Neutrophil (primary cell): Measurements from ENCODE around the gene TRIAP1.

Experiments
- H3K27ac ChIP-seq: fragments of 200-600 bp; sonication (generic); 2 replicates; pipeline ENCODE4 v1.5.1; 2016; ENCODE audit warnings: mild to moderate bottlenecking, moderate library complexity
- H3K27me3 ChIP-seq: fragments of 200-600 bp; sonication (generic); 2 replicates; pipeline ENCODE4 v1.6.0; 2016; ENCODE audit warnings: mild to moderate bottlenecking
- H3K36me3 ChIP-seq: fragments of 200-600 bp; sonication (generic); 2 replicates; pipeline ENCODE4 v1.5.1; 2017
- H3K4me1 ChIP-seq, 2 experiments: fragments of 200-600 bp in 1 of 2; sonication (generic) in 1 of 2; 1 replicate in 1 of 2; 2 replicates in 1 of 2; pipeline versions ENCODE4 v1.5.1 to v1.6.1; 2013 to 2016; ENCODE audit warnings: low read depth in 1 of 2, low read length in 1 of 2, mild to moderate bottlenecking in 1 of 2, moderate library complexity in 1 of 2; ENCODE audit not compliant: control insufficient read depth in 1 of 2, insufficient read depth in 1 of 2
- H3K4me3 ChIP-seq, 2 experiments: fragments of 200-600 bp in 1 of 2; sonication (generic) in 1 of 2; 1 replicate in 1 of 2; 2 replicates in 1 of 2; pipeline ENCODE4 v1.5.1; 2013 to 2016; ENCODE audit warnings: low read depth in 1 of 2, low read length in 1 of 2, mild to moderate bottlenecking in 1 of 2, moderate library complexity in 1 of 2
- H3K9me3 ChIP-seq: fragments of 200-600 bp; sonication (generic); 2 replicates; pipeline ENCODE4 v1.5.1; 2016
- TF ChIP-seq, protein P1 (sequence below): fragments of 200-600 bp; sonication (generic); IDR thresholded peaks from 2 replicates; pipeline ENCODE4 v1.5.1; 2016; ENCODE audit warnings: antibody characterized with exemption

TRIAP1 gene

DNA sequence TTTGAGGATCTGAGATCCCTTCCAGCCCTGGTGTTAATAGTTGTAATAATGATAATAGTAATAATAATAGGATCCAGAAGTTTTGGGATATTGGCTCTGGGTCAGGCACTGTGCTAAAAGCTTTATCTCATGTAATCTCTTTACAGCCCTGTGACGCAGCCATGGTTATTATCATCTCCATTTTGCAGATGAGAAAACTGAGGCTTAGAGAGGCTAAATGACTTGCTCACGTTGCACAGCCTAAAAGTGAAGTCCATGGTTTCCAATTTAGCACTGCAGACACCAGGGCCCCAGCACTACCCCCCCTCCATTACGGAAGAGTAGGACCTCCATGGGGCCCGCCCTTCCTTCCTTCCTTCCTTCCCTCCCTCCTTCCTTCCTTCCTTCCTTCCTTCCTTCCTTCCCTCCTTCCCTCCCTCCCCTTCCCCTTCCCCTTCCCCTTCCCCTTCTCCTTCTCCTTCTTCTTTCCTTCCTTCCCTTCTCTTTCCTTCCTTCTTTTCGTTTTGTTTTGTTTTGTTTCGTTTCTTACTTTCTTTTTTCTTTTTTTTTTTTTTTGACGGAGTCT, 23.2 kb downstream of the TRIAP1 start:
- no peak overlapping the region for H3K27ac ChIP-seq
- H3K9me3 ChIP-seq: no peaks in the 10 kb centered on the region
- H3K27me3 ChIP-seq: peaks cover 12% of the 10 kb centered on the region
- no peak overlapping the region for H3K4me3 ChIP-seq
- H3K4me1 ChIP-seq: no peaks in the 10 kb centered on the region
- no peaks in the 10 kb centered on the region for H3K36me3 ChIP-seq
- TF ChIP-seq, protein P1, sequence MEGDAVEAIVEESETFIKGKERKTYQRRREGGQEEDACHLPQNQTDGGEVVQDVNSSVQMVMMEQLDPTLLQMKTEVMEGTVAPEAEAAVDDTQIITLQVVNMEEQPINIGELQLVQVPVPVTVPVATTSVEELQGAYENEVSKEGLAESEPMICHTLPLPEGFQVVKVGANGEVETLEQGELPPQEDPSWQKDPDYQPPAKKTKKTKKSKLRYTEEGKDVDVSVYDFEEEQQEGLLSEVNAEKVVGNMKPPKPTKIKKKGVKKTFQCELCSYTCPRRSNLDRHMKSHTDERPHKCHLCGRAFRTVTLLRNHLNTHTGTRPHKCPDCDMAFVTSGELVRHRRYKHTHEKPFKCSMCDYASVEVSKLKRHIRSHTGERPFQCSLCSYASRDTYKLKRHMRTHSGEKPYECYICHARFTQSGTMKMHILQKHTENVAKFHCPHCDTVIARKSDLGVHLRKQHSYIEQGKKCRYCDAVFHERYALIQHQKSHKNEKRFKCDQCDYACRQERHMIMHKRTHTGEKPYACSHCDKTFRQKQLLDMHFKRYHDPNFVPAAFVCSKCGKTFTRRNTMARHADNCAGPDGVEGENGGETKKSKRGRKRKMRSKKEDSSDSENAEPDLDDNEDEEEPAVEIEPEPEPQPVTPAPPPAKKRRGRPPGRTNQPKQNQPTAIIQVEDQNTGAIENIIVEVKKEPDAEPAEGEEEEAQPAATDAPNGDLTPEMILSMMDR: no peak

DNA sequence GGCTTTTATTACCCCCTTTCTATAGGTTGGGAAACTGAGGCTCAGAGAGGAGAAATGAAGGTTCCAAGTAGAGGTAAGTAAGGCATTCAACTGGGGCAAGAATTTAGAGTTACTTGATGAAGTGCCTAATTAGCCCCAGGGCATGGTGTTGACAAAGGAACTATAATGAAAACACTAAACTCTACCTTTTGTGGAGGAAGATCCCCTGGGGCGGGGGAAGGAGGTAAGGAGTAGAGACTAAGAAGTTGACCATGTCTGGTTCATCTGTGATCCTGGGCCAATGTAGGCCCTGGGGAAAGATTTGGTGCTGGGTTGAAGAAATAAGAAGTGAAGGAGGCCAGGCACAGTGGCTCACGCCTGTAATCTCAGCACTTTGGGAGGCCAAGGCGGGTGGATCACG, 24.5 kb downstream of the TRIAP1 start:
- Histone ChIP-seq H3K9me3 (no peaks in the 10 kb centered on the region), H3K4me3 (no peak overlapping the region), H3K4me1 (no peaks in the 10 kb centered on the region), H3K27ac (no peak overlapping the region), H3K27me3 (no peaks in the 10 kb centered on the region), H3K36me3 (no peaks in the 10 kb centered on the region)
- TF ChIP-seq, protein P1: no peak

DNA sequence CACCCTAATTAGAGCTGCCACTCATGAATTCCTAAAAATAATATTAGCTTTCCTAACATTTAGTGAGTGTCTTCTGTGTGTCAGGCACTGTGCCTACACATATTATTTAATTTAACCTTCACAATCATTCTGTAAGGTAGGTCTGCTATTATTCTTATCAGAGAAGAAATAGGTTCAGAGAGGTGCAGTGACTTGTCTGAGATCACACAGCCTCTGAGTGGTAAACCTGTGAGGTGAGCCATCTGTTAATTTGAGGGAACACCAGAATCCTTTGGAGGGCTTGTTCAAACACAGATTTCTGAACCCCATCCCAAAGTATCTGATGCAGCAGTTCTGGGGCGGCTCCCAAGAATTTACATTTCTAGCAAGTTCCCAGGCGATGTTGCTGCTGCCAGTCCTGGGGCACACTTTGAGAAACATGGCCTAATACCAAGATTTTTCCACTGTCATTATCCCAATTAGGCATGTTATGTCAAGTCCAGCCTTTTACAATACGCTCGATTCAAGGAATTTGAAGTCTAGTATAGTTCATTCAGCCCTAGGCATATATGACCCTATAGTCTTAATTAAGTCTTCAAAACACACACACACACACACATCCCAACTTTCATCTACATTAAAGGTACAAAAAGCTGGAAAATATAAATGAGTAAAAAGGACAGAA, 28.1 kb downstream of the TRIAP1 start:
- TF ChIP-seq, protein P1: no peak
- no peak overlapping the region for H3K27ac ChIP-seq
- H3K36me3 ChIP-seq: no peaks in the 10 kb centered on the region

DNA sequence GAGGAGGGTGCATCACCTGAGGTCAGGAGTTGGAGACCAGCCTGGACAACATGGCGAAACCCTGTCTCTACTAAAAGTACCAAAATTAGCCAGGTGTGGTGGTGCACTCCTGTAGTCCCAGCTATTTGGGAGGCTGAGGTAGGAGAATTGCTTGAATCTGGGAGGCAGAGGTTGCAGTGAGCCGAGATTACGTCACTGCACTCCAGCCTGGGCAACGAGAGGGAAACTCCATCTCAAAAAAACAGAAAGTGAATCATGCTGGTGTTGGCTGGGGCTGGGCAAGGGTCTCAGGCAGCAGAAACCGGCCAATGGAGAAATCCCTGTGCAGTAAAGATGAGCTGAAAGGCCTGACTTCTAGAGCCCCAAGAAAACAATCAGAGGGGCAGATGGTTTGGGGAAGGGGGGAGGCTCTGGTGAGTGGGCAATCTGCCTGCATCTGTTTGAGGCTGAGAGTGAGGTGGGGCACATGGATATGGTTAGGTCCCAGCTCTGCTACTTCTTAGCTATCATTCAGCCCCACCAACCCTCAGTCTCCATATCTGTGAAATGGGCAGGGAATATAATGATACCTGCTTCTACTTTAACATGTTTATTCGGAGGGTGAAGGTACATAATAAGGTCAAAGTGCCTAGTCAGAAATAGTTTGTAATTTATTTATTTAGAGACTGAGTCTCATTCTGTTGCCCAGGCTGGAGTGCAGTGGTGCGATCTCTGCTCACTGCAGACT, 29.5 kb downstream of the TRIAP1 start:
- TF ChIP-seq, protein P1: no peak
- H3K4me3 ChIP-seq: no peak overlapping the region
- no peaks in the 10 kb centered on the region for H3K9me3 ChIP-seq

More for the DNA sequence above, 28.1 kb downstream of the TRIAP1 start:
- no peaks in the 10 kb centered on the region for H3K4me1 ChIP-seq
- H3K4me3 ChIP-seq: no peak overlapping the region
- no peaks in the 10 kb centered on the region for H3K27me3 ChIP-seq
- H3K9me3 ChIP-seq: no peaks in the 10 kb centered on the region

DNA sequence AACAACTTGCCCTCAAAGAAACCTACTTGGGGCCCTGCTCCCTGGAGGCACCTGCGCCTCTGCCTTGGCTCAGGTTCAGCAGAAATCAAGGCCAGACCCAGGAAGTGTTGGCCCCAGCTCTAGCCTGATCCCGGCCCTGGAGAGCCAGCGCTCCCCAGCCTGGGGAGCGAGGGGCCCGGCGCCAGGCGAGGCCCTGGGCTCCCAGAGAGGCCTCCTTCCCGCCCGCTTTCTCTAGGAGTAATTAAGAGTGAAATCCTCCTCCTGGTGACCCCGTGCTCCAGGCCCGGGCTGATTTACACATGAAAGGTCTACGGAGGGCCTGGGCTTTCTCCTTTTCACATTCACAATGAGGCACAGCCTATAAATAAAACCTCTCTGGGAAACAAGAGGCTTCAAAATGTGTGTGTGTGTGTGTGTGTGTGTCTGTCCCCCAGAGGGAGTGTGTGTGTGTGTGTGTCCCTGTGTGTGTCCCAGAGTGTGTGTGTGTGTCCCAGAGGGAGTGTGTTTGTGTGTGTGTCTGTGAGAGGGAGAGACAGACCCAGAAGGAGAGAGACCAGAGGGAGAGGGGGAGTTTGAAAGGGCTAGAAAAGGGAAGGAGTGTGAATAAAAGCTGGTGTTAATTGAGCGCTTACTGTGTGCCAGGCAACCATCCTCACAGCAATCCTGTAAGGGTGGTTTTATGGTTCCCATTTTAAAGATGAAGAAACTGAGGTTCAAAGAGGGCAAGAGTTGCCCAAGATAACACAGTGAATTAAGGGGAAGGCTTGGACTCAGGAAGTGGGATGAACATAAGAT, 32.1 kb downstream of the TRIAP1 start:
- Histone ChIP-seq H3K27me3 (no peaks in the 10 kb centered on the region), H3K4me1 (no peaks in the 10 kb centered on the region), H3K27ac (no peak overlapping the region), H3K4me3 (no peak overlapping the region), H3K9me3 (no peaks in the 10 kb centered on the region), H3K36me3 (no peaks in the 10 kb centered on the region)
- TF ChIP-seq, protein P1: no peak

More for the DNA sequence above, 29.5 kb downstream of the TRIAP1 start:
- Histone ChIP-seq H3K27me3 (no peaks in the 10 kb centered on the region), H3K36me3 (no peaks in the 10 kb centered on the region), H3K4me1 (no peaks in the 10 kb centered on the region), H3K27ac (no peak overlapping the region)
